Thyroid gland (tissue), 4 donors: ENCODE results near the gene WDR45. TPM values are rescaled to one million over a fixed set of nuclear protein-coding genes. Genes with fewer than 3 reads are reported as not detected.
"Not testable (repeated sequence)": the region's sequence is repeated elsewhere in the genome, so short reads cannot be mapped to it uniquely, and the experiment has no call there.

Experiments used
- DNase-seq, 2 donors: peaks; one replicate each; pipeline ENCODE4 v3.0.0-alpha.2; 2019
- H3K27ac ChIP-seq, 3 donors: fragments of 200-600 bp; sonication (generic); 1 replicate in 2 of 3; 2 replicates in 1 of 3; pipeline ENCODE4 v1.5.1; 2016 to 2019; ENCODE audit warnings: mild to moderate bottlenecking in 1 of 3, moderate library complexity in 1 of 3
- H3K27me3 ChIP-seq: fragments of 200-600 bp; sonication (generic); one replicate; pipeline ENCODE4 v1.5.1; 2019
- H3K36me3 ChIP-seq, 2 donors: fragments of 200-600 bp; sonication (generic); one replicate each; pipeline ENCODE4 v1.5.1; 2016 to 2019
- H3K4me1 ChIP-seq, 2 donors: fragments of 200-600 bp; sonication (generic); one replicate each; pipeline ENCODE4 v1.5.1; 2017 to 2019
- H3K4me3 ChIP-seq, 3 donors: fragments of 200-600 bp; sonication (generic); replicated peaks in 1 of 3; 1 replicate in 2 of 3; 2 replicates in 1 of 3; pipeline ENCODE4 v1.5.1; 2016; ENCODE audit warnings: mild to moderate bottlenecking in 1 of 3
- H3K9me3 ChIP-seq: fragments of 200-600 bp; sonication (generic); one replicate; pipeline ENCODE4 v1.5.1; 2017
- POLR2A ChIP-seq, 2 donors: fragments of 450-650 bp; IDR thresholded peaks; one replicate each; pipeline ENCODE4 v1.6.1; 2017; ENCODE audit warnings: antibody characterized with exemption in 2 of 2, mild to moderate bottlenecking in 2 of 2, moderate library complexity in 1 of 2
- WGBS, 2 donors: methylation state at CpG; one replicate each; pipeline ENCODE4 v1.1.5; 2017; 5-methylcytosine and 5-hydroxymethylcytosine counted together
- intact Hi-C: fragments of 100-400 bp; cut with DNase I; formaldehyde crosslinking; loops from one replicate; pipeline ENCODE4 v1.15.1; 2023
- total RNA-seq, 4 donors: library from RNA; depleted of rRNA; stranded (reverse); fragments of >200 nt; gene quantifications; one replicate each; pipeline ENCODE4 v1.2.3, GENCODE V29; 2016
- TF ChIP-seq, protein P1 (sequence below), 6 experiments: fragments of 200-600 bp in 3 of 6; fragments of 450-650 bp in 3 of 6; sonication (generic) in 3 of 6; IDR thresholded peaks; one replicate each; pipeline ENCODE4 v1.5.1; 2016 to 2019; ENCODE audit warnings: antibody characterized with exemption in 6 of 6, mild to moderate bottlenecking in 2 of 6, inconsistent platforms in 1 of 6, moderate library complexity in 1 of 6

Gene WDR45
- total RNA-seq: 100 to 1,000 TPM in 3 of 4 donors, 10 to 100 TPM in 1; 99.8 to 184 (median 106) TPM

DNA sequence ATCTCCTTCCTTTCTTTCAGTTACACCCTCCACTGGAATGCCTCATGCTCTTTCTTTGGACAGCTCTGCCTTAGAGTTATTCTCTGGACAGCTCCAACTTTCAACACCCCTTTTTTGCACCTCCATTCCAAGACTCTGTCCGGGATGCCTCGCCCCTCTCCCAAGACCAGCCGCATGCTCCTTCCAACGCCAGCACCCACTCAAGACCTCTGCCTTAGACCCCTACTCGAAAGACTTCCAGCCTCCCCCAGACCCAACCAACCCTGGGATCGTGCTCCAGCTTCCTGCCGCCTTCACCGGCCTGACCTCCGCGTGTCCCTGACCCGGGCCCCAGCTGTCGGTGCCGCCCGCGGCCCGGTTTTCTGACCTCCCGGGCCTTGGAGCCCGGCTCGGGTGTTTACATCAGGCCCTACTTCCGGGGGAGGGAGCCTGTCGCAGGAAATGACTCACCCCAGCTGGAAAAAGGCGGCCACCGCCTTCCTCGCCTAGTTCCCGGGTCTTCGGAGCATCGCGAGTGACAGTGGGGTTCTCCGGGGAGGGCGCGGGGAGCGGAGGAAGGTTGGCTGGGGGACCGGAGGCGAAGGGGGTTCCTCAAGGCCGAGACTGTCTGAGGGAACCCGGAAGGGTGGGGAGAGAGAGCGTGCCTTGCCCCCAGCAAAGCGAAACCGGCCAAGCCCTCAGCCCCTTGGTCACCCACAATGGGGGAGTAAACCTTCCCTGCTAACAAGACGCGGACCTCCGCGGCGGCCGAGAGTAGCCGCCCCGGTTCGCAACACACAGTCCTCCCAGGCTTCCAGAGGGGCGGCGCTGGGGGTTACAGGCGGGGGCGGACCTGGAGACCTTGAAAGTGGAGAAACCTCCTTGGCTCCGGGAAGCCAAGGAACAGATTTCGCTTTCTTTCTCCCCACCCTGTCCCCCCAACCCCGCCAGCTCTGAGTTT, at the start of gene WDR45:
Gene WDR45 (minus strand): TSS at position 399 of the 940 bp plus-strand sequence. CDS start 1,792 bp downstream, outside the sequence.
- intact Hi-C loops: no loop called here
- WGBS, 2 donors: 0 to 6% methylated on average over 6 of the region's 55 CpGs
- H3K4me1 ChIP-seq: no peaks in the 10 kb centered on the region
- no peaks in the 10 kb centered on the region for H3K36me3 ChIP-seq
- peak; percentile 69 to 75 for DNase-seq
- peak within 1 kb of the TSS; percentile 65 to 93 (median 84) for H3K27ac ChIP-seq
- H3K9me3 ChIP-seq: no peaks in the 10 kb centered on the region
- H3K27me3 ChIP-seq: no peaks in the 10 kb centered on the region
- TF ChIP-seq POLR2A (IDR thresholded peaks at IDR 0.05): peak in 1 of 2 donors; percentile 72
- TF ChIP-seq, protein P1, sequence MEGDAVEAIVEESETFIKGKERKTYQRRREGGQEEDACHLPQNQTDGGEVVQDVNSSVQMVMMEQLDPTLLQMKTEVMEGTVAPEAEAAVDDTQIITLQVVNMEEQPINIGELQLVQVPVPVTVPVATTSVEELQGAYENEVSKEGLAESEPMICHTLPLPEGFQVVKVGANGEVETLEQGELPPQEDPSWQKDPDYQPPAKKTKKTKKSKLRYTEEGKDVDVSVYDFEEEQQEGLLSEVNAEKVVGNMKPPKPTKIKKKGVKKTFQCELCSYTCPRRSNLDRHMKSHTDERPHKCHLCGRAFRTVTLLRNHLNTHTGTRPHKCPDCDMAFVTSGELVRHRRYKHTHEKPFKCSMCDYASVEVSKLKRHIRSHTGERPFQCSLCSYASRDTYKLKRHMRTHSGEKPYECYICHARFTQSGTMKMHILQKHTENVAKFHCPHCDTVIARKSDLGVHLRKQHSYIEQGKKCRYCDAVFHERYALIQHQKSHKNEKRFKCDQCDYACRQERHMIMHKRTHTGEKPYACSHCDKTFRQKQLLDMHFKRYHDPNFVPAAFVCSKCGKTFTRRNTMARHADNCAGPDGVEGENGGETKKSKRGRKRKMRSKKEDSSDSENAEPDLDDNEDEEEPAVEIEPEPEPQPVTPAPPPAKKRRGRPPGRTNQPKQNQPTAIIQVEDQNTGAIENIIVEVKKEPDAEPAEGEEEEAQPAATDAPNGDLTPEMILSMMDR (IDR thresholded peaks at IDR 0.05): no peak
- peak within 1 kb of the TSS; percentile 20 to 65 (median 56) for H3K4me3 ChIP-seq

DNA sequence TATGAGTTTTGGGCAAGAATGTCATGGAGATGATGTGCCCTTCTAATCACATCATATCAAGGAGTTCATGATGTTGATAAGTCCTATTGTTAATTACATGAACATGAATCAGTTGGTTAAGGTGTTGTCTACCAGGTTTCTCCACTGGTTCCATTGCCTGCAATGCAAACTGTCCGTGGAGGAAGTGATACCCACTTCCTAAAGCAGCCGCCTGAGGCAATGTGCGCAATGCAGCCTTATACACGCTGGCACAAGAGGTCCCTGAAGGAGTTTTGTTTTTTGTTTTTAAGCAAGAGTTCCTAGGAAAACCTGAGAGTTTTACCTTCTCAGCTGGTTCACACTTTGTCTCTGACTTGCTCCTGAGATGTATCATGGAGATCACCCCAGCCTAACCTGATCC, 49.7 kb upstream of the WDR45 start:
- Histone ChIP-seq H3K9me3 (no peaks in the 10 kb centered on the region), H3K27me3 (no peaks in the 10 kb centered on the region), H3K36me3 (no peaks in the 10 kb centered on the region), H3K4me3 (no peak overlapping the region), H3K27ac (no peak overlapping the region), H3K4me1 (no peaks in the 10 kb centered on the region)
- WGBS, 2 donors: 79 to 84% methylated on average over 3 to 4 of the region's 4 CpGs
- no peak for TF ChIP-seq POLR2A (IDR thresholded peaks at IDR 0.05)
- no peak for DNase-seq
- intact Hi-C loops: no loop called here

DNA sequence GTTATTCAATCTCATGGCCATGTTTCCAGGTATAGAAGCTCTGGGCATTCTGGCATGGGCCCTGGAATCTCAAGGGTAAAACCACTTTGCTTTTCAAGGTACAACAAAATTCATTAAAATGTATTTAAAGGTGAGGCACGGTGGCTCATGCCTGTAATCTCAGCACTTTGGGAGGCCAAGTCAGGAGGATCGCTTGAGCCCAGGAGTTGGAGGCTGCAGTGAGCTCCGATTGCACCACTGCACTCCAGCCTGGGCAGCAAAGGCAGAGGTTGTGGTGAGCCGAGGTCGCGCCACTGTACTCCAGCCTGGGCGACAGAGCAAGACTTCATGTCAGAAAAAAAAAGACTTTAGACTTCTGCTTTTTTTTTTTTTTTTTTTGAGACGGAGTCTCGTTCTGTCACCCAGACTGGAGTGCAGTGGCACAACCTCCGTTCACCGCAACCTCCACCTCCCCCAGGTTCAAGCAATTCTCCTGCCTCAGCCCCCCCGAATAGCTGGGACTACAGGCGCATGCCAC, 48.1 kb upstream of the WDR45 start:
- intact Hi-C loops, H3K4me3 ChIP-seq: not testable (repeated sequence)
- WGBS, 2 donors: 70 to 72% methylated on average over 6 to 13 of the region's 13 CpGs

DNA sequence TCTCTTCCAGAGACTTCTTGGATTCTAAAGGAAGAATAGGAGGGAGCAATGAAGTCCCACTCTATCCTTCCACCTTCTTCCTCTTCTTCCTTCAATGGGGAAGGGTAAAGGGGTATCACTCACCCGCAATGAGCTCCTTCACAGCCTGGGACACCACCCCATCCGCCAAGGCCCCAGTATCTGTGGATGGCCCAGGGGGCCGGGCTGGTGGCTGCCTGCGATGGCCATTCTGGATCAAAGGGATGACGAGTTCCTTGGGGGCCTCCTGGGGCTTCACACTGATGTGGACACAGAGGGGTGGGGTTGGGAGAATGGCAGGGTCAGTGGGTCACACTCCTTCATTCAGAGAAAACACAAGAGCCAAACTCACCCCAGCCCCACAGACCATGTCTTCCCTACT, 42.8 kb upstream of the WDR45 start:
- intact Hi-C loops: no loop called here
- Histone ChIP-seq H3K36me3 (peaks cover 0 to 7% of the 10 kb centered on the region in 2 donors), H3K4me3 (peak overlapping the region in 1 of 3 donors; percentile 54), H3K27me3 (no peaks in the 10 kb centered on the region), H3K9me3 (no peaks in the 10 kb centered on the region), H3K4me1 (peaks cover 4 to 6% of the 10 kb centered on the region in 2 donors), H3K27ac (no peak overlapping the region)
- DNase-seq: no peak
- 76 to 100% methylated on average over 3 to 5 of the region's 5 CpGs for WGBS, 2 donors
- no peak for TF ChIP-seq POLR2A (IDR thresholded peaks at IDR 0.05)
- TF ChIP-seq, protein P1 (IDR thresholded peaks at IDR 0.05): no peak

More for the DNA sequence above, 48.1 kb upstream of the WDR45 start:
- H3K4me1 ChIP-seq, H3K9me3 ChIP-seq, H3K27ac ChIP-seq, H3K36me3 ChIP-seq, H3K27me3 ChIP-seq, DNase-seq: not testable (repeated sequence)

DNA sequence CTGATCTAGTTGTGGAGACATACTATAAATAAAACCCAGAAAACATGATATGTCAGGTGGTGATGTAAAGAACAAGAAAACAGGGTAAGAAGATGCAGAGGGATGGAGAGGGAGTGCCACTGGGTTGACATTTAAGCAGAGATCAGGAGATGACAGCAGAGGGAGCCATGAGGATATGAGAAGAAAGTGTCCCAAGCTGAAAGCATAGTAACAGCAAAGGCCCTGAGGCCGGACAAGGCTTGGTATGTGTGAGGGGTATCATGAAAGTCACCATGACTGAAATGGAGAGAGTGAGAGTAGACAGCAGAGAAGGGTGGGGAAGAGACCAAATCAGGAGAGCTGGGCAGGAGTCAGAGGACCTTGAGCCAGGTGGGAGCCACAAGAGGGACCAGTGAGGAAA, 40.4 kb upstream of the WDR45 start:
- Histone ChIP-seq H3K4me3 (no peak overlapping the region), H3K27me3 (no peaks in the 10 kb centered on the region), H3K27ac (no peak overlapping the region), H3K4me1 (peaks cover 4 to 6% of the 10 kb centered on the region in 2 donors), H3K36me3 (peaks cover 2 to 10% of the 10 kb centered on the region in 2 donors), H3K9me3 (no peaks in the 10 kb centered on the region)
- no peak for TF ChIP-seq POLR2A (IDR thresholded peaks at IDR 0.05)
- TF ChIP-seq, protein P1 (IDR thresholded peaks at IDR 0.05): no peak
- WGBS, 2 donors: 70 to 74% methylated on average over 1 of the region's 1 CpG
- no peak for DNase-seq
- intact Hi-C loops: no loop called here

DNA sequence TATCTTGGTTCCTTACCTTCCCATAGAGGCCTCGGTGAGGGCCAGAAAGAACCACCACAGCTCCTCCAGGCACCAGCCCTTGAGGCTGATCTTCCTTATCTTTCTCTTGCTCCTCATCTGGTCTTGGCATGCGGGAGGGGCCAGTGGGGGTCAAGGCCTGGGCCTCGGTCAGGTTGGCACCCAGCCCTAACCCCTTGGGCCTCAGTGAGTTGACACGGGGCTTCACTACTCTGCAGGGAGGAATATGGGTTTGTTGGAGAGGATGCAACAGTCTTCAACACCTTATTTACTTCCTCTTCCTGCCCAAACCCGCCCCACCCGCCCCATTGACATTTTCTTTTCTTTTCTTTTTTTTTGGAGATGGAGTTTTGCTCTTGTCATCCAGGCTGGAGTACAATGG, 37.9 kb upstream of the WDR45 start:
- TF ChIP-seq, protein P1 (IDR thresholded peaks at IDR 0.05): no peak
- no peak for TF ChIP-seq POLR2A (IDR thresholded peaks at IDR 0.05)
- intact Hi-C loops: no loop called here
- no peaks in the 10 kb centered on the region for H3K9me3 ChIP-seq
- 80 to 81% methylated on average over 6 of the region's 6 CpGs for WGBS, 2 donors
- H3K36me3 ChIP-seq: peaks cover 9 to 10% of the 10 kb centered on the region in 2 donors
- H3K27me3 ChIP-seq: no peaks in the 10 kb centered on the region
- peaks cover under 1 to 3% of the 10 kb centered on the region in 2 donors for H3K4me1 ChIP-seq
- no peak overlapping the region for H3K27ac ChIP-seq
- H3K4me3 ChIP-seq: no peak overlapping the region
- DNase-seq: no peak
